HepG2 (cell line): ENCODE results near the gene EPB41L5. TPM values are rescaled to one million over a fixed set of nuclear protein-coding genes. Genes with fewer than 3 reads are reported as not detected.
A peak's percentile ranks its signal among the peaks of the same experiment; 100 is the strongest.

Experiments used
- AHDC1 ChIP-seq: sonication (generic); formaldehyde crosslinking; IDR thresholded peaks from 2 replicates; pipeline ENCODE4 v1.5.1; 2020; ENCODE audit warnings: mild to moderate bottlenecking, missing genetic modification reagents, borderline replicate concordance
- BCLAF1 ChIP-seq: fragments of 450-650 bp; IDR thresholded peaks from 2 replicates; pipeline ENCODE4 v1.6.1; 2017; ENCODE audit warnings: mild to moderate bottlenecking
- CERS6 ChIP-seq: sonication (generic); formaldehyde crosslinking; IDR thresholded peaks from 2 replicates; pipeline ENCODE4 v1.5.0; 2020; ENCODE audit warnings: missing genetic modification reagents
- FUBP1 ChIP-seq: sonication (generic); formaldehyde crosslinking; IDR thresholded peaks from 2 replicates; pipeline ENCODE4 v1.5.1; 2020; ENCODE audit warnings: missing genetic modification reagents, mild to moderate bottlenecking, borderline replicate concordance
- HHEX ChIP-seq: IDR thresholded peaks from 2 replicates; pipeline ENCODE4 v1.6.1; 2016; ENCODE audit warnings: control low read depth
- NFKBIZ ChIP-seq: IDR thresholded peaks from 2 replicates; pipeline ENCODE4 v1.6.1; 2018; ENCODE audit warnings: missing genetic modification reagents, missing compliant biosample characterization
- POGK ChIP-seq: sonication (generic); formaldehyde crosslinking; conservative IDR thresholded peaks from 2 replicates; pipeline ENCODE4 v1.8.0; 2022; ENCODE audit warnings: mild to moderate bottlenecking, moderate library complexity, missing genetic modification reagents
- TBL1XR1 ChIP-seq: fragments of 150-350 bp; IDR thresholded peaks from 2 replicates; pipeline ENCODE4 v1.6.1; 2014; ENCODE audit warnings: borderline replicate concordance, low read length; ENCODE audit not compliant: partially characterized antibody
- ZFP62 ChIP-seq: sonication (generic); formaldehyde crosslinking; IDR thresholded peaks from 2 replicates; pipeline ENCODE4 v1.4.0; 2020; ENCODE audit warnings: missing genetic modification reagents
- ZNF101 ChIP-seq: sonication (generic); formaldehyde crosslinking; IDR thresholded peaks from 2 replicates; pipeline ENCODE4 v1.4.0; 2020; ENCODE audit warnings: mild to moderate bottlenecking, low read depth, missing genetic modification reagents, borderline replicate concordance
- ZNF83 ChIP-seq: sonication (generic); formaldehyde crosslinking; IDR thresholded peaks from 2 replicates; pipeline ENCODE4 v1.4.0; 2020; ENCODE audit warnings: missing genetic modification reagents, mild to moderate bottlenecking, borderline replicate concordance
- ZSCAN25 ChIP-seq: sonication (generic); formaldehyde crosslinking; IDR thresholded peaks from 2 replicates; pipeline ENCODE4 v1.8.0; 2022; ENCODE audit warnings: mild to moderate bottlenecking, missing genetic modification reagents
- polyA plus RNA-seq, 8 experiments: library from polyadenylated mRNA; depleted of rRNA in 3 of 8; stranded (reverse) in 7 of 8; unstranded in 1 of 8; fragments of >200 nt; fragmentation: Illumina TruSeq in 4 of 8; extraction: Trizol in 4 of 8; gene quantifications; 2 replicates each; pipeline versions ENCODE4 v1.2.1 to v1.2.3, GENCODE V29; 2011 to 2016; ENCODE audit warnings: low read depth in 4 of 8, missing spikeins in 1 of 8, mixed read lengths in 1 of 8; ENCODE audit not compliant: insufficient read depth in 1 of 8
- total RNA-seq, 5 experiments: library from RNA; depleted of rRNA; stranded (reverse); fragments of >200 nt; fragmentation: Illumina TruSeq; extraction: Trizol; gene quantifications; 2 replicates each; pipeline ENCODE4 v1.2.3, GENCODE V29; 2016; ENCODE audit warnings: low read depth in 1 of 5

Gene EPB41L5
- total and polyA plus RNA-seq, 2 of the 13 experiments (the other 11 are each of a cell fraction or from before 2014, with no cell fraction given): 40.5 to 47.5 TPM

GRCh38 chr2:120066800-120067547, 54.1 kb downstream of the EPB41L5 start (continued):
- TF ChIP-seq POGK (CRISPR knock-in tag): peak; percentile 68; the same call in 1 of the 2 replicates
- TF ChIP-seq FUBP1 (CRISPR knock-in tag): no peak
- no peak for TF ChIP-seq BCLAF1
- no peak for TF ChIP-seq ZSCAN25 (CRISPR knock-in tag)
- TF ChIP-seq ZFP62: no peak
- TF ChIP-seq ZNF101 (CRISPR knock-in tag): no peak
- no peak for TF ChIP-seq ZNF83 (CRISPR knock-in tag)
- TF ChIP-seq AHDC1 (CRISPR knock-in tag): peak; percentile 99
- peak; percentile 95 for TF ChIP-seq HHEX (CRISPR knock-in tag)
- no peak for TF ChIP-seq TBL1XR1
- no peak for TF ChIP-seq CERS6 (CRISPR knock-in tag)
- TF ChIP-seq NFKBIZ (CRISPR knock-in tag): peak; percentile 74; the same call in 1 of the 2 replicates
